ENCODE data around the gene ATP11A.

DNA sequence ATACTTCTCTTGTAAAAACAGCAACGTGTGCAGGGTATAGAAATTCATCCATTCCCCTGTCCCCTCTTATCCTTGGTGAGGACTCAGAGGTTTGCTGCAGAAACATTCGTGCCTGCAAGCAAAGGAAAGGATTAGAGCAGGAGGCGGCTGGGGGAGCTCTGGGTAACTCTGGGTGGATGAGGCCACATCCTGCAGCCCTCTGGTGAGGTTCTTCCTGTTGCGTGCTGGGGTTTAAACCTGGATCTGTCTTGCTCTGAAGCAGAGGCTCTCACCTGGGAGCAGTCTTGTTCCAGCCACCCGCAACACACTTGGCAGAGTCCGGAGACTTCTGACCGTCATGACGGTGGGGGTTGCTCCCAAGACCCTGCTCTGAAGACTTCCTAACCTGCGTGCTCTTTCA is 69.2 kb downstream of the ATP11A start:
- TF ChIP-seq, protein P1, sequence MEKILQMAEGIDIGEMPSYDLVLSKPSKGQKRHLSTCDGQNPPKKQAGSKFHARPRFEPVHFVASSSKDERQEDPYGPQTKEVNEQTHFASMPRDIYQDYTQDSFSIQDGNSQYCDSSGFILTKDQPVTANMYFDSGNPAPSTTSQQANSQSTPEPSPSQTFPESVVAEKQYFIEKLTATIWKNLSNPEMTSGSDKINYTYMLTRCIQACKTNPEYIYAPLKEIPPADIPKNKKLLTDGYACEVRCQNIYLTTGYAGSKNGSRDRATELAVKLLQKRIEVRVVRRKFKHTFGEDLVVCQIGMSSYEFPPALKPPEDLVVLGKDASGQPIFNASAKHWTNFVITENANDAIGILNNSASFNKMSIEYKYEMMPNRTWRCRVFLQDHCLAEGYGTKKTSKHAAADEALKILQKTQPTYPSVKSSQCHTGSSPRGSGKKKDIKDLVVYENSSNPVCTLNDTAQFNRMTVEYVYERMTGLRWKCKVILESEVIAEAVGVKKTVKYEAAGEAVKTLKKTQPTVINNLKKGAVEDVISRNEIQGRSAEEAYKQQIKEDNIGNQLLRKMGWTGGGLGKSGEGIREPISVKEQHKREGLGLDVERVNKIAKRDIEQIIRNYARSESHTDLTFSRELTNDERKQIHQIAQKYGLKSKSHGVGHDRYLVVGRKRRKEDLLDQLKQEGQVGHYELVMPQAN (conservative IDR thresholded peaks at IDR 0.05) = no peak
- TF ChIP-seq, protein P2, sequence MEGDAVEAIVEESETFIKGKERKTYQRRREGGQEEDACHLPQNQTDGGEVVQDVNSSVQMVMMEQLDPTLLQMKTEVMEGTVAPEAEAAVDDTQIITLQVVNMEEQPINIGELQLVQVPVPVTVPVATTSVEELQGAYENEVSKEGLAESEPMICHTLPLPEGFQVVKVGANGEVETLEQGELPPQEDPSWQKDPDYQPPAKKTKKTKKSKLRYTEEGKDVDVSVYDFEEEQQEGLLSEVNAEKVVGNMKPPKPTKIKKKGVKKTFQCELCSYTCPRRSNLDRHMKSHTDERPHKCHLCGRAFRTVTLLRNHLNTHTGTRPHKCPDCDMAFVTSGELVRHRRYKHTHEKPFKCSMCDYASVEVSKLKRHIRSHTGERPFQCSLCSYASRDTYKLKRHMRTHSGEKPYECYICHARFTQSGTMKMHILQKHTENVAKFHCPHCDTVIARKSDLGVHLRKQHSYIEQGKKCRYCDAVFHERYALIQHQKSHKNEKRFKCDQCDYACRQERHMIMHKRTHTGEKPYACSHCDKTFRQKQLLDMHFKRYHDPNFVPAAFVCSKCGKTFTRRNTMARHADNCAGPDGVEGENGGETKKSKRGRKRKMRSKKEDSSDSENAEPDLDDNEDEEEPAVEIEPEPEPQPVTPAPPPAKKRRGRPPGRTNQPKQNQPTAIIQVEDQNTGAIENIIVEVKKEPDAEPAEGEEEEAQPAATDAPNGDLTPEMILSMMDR (IDR thresholded peaks at IDR 0.05 in 2 of 3, conservative IDR thresholded peaks at IDR 0.05 in 1 of 3; ENCODE audit: control insufficient read depth in 2 of 3, extremely low read depth in 1 of 3, insufficient read depth in 1 of 3, low read depth in 3 of 3, low read length in 3 of 3) = no peak
- TF ChIP-seq NRF1 (conservative IDR thresholded peaks at IDR 0.05; ENCODE audit: low read depth, low read length) (no peak), EZH2 (IDR thresholded peaks at IDR 0.05; ENCODE audit: borderline replicate concordance, control insufficient read depth, low read depth, low read length) (no peak), YY1 (IDR thresholded peaks at IDR 0.05; ENCODE audit: low read depth, low read length) (no peak), CHD2 (IDR thresholded peaks at IDR 0.05; ENCODE audit: borderline replicate concordance, low read depth, low read length) (no peak), SIX5 (IDR thresholded peaks at IDR 0.05; ENCODE audit: low read depth, low read length, severe bottlenecking) (no peak)
- TF ChIP-seq, protein P3, sequence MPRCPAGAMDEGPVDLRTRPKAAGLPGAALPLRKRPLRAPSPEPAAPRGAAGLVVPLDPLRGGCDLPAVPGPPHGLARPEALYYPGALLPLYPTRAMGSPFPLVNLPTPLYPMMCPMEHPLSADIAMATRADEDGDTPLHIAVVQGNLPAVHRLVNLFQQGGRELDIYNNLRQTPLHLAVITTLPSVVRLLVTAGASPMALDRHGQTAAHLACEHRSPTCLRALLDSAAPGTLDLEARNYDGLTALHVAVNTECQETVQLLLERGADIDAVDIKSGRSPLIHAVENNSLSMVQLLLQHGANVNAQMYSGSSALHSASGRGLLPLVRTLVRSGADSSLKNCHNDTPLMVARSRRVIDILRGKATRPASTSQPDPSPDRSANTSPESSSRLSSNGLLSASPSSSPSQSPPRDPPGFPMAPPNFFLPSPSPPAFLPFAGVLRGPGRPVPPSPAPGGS (IDR thresholded peaks at IDR 0.05; ENCODE audit: borderline replicate concordance, insufficient read depth, low read depth, low read length, poor library complexity, severe bottlenecking) = no peak
- TF ChIP-seq, protein P4, sequence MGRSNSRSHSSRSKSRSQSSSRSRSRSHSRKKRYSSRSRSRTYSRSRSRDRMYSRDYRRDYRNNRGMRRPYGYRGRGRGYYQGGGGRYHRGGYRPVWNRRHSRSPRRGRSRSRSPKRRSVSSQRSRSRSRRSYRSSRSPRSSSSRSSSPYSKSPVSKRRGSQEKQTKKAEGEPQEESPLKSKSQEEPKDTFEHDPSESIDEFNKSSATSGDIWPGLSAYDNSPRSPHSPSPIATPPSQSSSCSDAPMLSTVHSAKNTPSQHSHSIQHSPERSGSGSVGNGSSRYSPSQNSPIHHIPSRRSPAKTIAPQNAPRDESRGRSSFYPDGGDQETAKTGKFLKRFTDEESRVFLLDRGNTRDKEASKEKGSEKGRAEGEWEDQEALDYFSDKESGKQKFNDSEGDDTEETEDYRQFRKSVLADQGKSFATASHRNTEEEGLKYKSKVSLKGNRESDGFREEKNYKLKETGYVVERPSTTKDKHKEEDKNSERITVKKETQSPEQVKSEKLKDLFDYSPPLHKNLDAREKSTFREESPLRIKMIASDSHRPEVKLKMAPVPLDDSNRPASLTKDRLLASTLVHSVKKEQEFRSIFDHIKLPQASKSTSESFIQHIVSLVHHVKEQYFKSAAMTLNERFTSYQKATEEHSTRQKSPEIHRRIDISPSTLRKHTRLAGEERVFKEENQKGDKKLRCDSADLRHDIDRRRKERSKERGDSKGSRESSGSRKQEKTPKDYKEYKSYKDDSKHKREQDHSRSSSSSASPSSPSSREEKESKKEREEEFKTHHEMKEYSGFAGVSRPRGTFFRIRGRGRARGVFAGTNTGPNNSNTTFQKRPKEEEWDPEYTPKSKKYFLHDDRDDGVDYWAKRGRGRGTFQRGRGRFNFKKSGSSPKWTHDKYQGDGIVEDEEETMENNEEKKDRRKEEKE (IDR thresholded peaks at IDR 0.05) = no peak

All from GM12878 (cell line).